Stimulated activated naive B cell treated with anti-CD40 and anti-IgM and Interleukin-4, amounts not matched to agents 10 μg/mL and 1 μg/mL and 100 μg/mL, for 72 hours (primary cell): Measurements from ENCODE around the gene SCP2.

Experiments used
- ATAC-seq, 2 donors: fragments of 150-1000 bp; cut with Tn5 transposase; replicated peaks; 2 replicates each; pipeline ENCODE4 v1.10.0; 2021; ENCODE audit warnings: moderate library complexity in 1 of 2
- DNase-seq: peaks from one replicate; pipeline ENCODE4 v3.0.0; 2021
- H3K27ac Mint-ChIP-seq: one replicate; pipeline ENCODE4 v1.8.0; 2022; ENCODE audit warnings: mild to moderate bottlenecking, mixed read lengths
- H3K27me3 Mint-ChIP-seq, 2 donors: one replicate each; pipeline ENCODE4 v1.8.0; 2022; ENCODE audit warnings: mixed read lengths in 2 of 2
- H3K36me3 Mint-ChIP-seq, 2 donors: one replicate each; pipeline ENCODE4 v1.8.0; 2022; ENCODE audit warnings: mixed read lengths in 2 of 2, mild to moderate bottlenecking in 1 of 2
- H3K4me1 Mint-ChIP-seq, 2 donors: one replicate each; pipeline ENCODE4 v1.8.0; 2022; ENCODE audit warnings: mixed read lengths in 2 of 2, mild to moderate bottlenecking in 1 of 2
- H3K4me3 Mint-ChIP-seq, 2 donors: one replicate each; pipeline ENCODE4 v1.8.0; 2022; ENCODE audit warnings: mild to moderate bottlenecking in 2 of 2, mixed read lengths in 2 of 2, moderate library complexity in 1 of 2
- H3K9me3 Mint-ChIP-seq, 2 donors: one replicate each; pipeline ENCODE4 v1.8.0; 2022; ENCODE audit warnings: mixed read lengths in 2 of 2, mild to moderate bottlenecking in 1 of 2

The SCP2 gene

DNA sequence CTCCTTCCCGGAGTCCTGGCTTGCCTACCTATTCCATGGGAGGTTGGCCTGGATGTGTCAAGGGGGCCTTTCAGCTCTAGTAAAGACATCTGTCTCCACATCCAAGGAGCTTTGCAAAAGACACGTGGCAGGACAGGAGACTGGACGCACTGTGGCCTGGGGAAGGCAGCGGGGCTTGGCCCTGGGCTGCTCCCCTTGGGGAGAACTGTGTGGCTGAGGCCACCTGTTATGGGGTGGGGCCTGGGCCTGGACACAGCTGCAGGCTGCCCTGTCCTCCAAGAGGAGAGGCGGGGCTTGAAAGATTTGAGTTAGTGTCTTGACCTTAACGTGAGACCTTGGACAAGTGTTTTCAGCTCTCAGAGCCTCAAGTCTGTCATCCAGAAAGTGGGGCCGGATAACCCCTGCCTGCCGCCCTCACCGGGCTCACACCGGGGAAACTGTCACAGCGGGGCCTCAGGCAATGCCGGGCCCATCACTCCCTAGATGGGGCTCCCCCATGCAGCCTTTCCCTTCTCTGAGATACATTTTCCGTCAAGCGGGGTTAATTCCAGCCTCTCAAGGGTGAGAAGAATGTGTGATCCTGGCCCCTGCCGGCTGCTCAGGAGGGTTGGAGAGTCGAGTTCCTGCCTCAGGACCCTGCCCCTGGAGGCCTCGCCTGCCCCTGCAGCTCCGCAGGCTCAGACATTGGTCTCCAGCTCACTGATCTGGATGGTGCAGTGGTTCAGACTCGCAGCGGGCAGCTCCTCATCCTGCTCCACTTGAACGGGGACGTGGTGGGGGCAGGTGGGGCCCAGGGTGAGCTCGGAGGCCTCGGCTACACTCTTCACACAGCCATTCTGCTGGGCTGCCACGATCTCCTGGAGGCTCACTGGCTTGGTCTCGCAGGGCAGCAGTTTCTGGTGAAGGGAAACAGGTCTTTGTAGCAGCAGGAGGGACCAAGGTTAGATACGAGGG is 160.5 kb downstream of the SCP2 start:
- H3K4me1 Mint-ChIP-seq: no peaks in the 10 kb centered on the region
- no peak overlapping the region for H3K4me3 Mint-ChIP-seq
- DNase-seq: no peak
- ATAC-seq: no peak
- H3K36me3 Mint-ChIP-seq: no peaks in the 10 kb centered on the region
- H3K27me3 Mint-ChIP-seq: no peaks in the 10 kb centered on the region
- no peak overlapping the region for H3K27ac Mint-ChIP-seq
- no peaks in the 10 kb centered on the region for H3K9me3 Mint-ChIP-seq

DNA sequence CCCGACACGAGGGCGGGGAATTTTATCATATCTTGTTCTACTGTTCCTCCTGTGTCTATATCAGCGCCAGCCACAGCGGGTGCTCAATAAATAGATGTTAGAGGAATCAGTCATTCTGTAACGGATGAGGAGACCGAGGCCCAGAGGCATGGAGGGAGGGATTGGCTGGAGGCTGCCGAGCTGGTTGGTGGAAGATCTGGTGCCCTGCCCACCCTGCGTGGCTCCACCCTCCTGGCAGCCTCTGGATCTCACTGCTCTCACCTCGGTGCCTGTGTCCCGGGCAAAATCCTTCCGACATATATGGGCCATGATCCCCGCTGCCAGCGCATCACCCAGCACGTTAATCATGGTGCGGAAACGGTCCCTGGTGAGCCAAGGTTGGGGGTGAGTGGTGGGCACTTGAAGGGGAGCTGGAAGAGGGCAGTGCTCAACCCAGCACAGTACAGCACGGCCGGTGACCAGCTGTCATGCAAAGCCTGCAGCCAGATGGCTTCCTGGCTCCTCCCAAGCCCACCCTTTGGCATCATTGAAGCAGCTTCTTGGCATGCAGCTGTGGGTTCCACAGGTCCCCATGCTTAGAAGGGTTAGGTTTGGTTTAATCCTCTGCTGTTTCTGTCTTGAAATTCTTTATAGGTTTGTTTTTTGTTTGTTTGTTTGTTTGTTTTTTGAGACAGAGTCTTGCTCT is 161.7 kb downstream of the SCP2 start:
- H3K4me3 Mint-ChIP-seq: no peak overlapping the region

DNA sequence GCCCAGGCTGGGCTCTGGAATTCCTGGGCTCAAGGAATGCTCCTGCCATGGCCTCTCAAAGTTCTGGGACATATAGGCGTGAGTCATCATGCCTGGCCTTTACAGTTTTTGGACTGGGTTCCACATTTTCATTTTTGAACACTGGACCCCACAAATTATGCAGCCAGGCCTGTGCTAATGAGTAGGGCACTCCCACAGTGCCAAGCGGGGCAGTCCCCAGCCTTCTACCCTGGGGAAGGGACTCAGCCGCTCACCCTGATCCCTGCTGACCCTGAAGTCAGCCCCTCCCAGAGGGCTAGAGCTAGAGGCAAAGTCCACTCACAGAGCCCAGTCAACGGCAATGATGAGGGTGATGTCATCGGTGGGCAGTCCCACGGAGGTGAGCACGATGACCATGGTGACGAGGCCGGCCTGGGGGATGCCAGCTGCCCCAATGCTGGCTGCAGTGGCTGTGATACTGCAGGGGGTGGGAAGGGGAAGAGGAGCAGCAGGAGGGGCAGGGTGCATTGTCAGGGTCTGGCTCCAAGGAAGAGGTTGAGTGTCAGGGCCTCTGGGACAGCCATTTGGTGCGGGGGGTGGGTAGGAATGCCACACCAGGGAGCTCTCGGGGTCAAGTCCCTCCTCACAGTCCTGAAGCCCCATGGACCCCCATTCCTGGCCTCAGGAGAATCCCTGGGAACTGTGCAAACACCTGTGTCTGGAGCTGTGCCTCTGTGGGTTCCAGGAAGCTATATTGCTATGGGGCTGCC is 162.6 kb downstream of the SCP2 start:
- DNase-seq (no peak), ATAC-seq (no peak)
- Mint-ChIP-seq H3K36me3 (no peaks in the 10 kb centered on the region), H3K27me3 (no peaks in the 10 kb centered on the region), H3K9me3 (no peaks in the 10 kb centered on the region), H3K4me3 (no peak overlapping the region), H3K4me1 (no peaks in the 10 kb centered on the region), H3K27ac (no peak overlapping the region)

More for the DNA sequence above, 161.7 kb downstream of the SCP2 start:
- DNase-seq (no peak), ATAC-seq (no peak)
- H3K4me1 Mint-ChIP-seq: no peaks in the 10 kb centered on the region
- H3K9me3 Mint-ChIP-seq: no peaks in the 10 kb centered on the region
- H3K36me3 Mint-ChIP-seq: no peaks in the 10 kb centered on the region
- no peaks in the 10 kb centered on the region for H3K27me3 Mint-ChIP-seq
- H3K27ac Mint-ChIP-seq: no peak overlapping the region

DNA sequence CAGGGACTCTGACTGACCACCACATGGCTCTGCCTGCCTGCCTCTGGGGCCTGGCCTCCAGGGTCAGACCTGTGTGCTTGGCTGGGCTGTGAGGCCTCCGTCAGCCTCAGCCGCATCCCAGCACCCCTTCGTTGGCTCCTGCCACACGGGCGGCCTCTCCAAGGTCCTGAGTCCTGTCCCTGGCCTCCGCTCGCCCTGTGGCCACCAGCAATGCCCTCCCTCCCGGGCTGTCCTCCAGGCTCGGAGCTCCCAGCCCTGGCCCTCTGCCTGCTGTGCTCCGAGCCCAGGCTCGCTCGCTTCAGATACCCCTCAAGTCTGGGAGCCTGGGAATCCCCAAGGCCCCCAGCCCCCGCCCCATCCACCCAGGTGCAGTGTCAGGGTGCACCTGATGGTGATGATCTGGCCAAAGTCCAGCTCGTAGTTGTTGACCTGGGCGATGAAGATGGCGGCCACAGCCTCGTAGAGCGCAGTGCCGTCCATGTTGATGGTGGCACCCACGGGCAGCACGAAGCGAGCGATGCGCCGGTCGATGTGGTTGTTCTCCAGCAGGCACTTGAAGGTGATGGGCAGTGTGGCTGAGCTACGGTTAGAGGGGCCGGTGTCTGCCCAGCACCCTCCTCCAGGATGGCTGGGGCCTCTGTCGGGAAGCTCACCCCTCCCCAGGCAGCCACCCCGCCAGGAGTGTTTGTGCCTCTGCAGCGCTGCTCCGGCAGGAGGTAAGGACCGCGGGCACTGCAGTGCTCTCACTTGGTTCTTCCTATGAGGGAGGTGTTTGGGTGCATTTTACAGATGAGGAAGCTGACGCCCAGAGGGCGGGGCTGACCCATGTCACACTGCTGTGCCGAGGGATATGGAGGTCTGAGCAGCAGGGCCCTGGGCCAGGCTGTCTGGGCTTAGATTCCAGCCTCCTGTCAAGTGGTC is 163.4 kb downstream of the SCP2 start:
- no peak overlapping the region for H3K4me3 Mint-ChIP-seq
- no peaks in the 10 kb centered on the region for H3K27me3 Mint-ChIP-seq
- ATAC-seq (no peak), DNase-seq (no peak)
- H3K36me3 Mint-ChIP-seq: no peaks in the 10 kb centered on the region
- H3K9me3 Mint-ChIP-seq: no peaks in the 10 kb centered on the region
- H3K4me1 Mint-ChIP-seq: no peaks in the 10 kb centered on the region
- H3K27ac Mint-ChIP-seq: no peak overlapping the region

DNA sequence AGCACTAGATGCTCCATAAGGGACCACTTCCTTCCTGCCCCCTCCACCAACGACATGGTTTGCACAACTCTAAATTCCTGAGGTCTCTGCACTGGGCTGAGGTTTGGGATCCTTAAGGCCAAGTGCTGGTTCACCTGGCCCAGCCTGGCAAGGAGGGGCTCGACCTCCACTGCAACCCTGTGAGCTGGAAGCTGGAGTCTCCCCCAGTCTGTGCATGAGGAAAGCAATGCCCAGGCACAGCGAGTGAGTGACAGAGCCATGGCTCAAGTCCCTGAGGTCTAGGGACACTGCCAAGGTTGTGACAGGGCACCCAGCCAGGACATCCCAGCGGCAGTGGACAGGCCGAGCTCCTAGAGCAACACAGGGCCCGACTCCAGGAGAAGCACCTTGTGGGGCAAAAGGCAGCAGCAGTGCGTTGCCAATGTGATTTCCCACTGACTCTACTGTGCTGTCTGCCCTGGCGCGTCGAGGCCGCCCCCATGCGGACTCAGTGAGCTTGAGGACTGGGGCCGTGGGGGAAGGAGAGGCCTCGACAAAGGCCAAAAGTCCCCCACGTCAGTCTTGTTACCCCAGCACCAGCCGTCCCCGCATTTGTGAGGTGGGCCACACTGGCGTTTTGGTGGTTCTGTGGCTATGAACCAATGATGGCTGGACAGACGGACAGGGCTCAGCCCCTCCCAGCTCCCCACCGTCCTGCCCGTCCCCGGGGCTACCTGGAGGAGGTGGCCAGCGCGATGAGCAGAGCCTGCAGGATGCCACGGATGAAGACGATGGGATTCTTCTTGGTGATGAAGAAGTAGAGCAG is 165.0 kb downstream of the SCP2 start:
- Mint-ChIP-seq H3K4me1 (no peaks in the 10 kb centered on the region), H3K9me3 (no peaks in the 10 kb centered on the region), H3K4me3 (no peak overlapping the region), H3K27me3 (no peaks in the 10 kb centered on the region), H3K36me3 (no peaks in the 10 kb centered on the region), H3K27ac (no peak overlapping the region)
- ATAC-seq: no peak
- no peak for DNase-seq

DNA sequence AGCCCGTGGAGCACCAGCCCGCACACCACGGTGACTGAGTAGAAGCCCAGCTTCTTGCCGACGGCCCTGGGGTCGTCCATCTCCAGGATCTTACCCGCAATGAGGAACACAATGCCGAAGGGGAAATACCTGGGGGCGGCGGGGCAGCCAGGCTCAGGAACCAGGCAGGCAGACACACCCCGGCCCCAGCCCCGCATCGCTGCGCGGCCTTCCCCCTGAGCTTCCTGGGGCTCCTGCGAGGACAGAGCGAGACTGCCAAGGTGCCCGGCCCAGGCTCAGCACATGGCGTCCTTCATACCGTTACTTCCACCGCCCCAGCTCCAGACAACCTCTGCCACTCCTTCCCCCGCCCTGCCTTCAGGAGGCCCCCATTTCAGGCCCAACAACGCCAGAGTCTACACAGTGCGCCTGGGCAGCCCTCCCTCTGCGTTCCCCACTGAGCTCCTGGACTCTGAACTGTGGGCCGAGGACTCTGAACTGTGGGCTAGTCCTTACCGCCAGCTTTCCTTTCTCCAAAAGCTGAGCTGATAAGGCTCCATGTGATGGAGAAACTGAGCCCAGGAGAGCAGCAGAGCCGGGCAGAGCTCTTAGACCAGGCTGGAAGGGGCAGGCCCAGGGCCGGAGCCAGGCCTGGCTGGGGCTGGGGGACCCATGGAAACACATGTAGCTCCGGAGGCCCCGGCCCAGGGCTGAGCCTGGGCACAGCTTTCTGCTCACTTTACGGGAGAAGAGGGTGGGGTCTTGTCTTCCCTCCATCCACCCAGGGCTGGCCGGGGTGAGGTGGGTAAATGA is 165.8 kb downstream of the SCP2 start:
- no peak overlapping the region for H3K27ac Mint-ChIP-seq
- no peak for DNase-seq
- no peak overlapping the region for H3K4me3 Mint-ChIP-seq
- ATAC-seq: no peak
- no peaks in the 10 kb centered on the region for H3K27me3 Mint-ChIP-seq
- no peaks in the 10 kb centered on the region for H3K9me3 Mint-ChIP-seq
- H3K36me3 Mint-ChIP-seq: no peaks in the 10 kb centered on the region
- H3K4me1 Mint-ChIP-seq: no peaks in the 10 kb centered on the region

DNA sequence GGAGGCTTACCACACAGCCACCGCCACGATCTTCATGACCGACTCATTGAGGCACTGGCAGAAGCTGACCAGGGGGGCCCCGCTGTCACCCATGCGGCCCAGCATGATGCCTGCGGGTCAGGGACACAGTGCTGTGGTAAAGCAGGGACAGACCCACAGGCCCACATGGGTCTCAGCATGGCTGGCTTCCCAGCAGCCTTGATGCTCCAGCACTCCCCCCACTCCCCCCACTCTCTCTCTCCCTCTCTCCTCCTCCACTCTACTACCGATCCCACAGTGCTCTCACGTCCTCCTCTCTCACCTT is 166.3 kb downstream of the SCP2 start:
- Mint-ChIP-seq H3K36me3 (no peaks in the 10 kb centered on the region), H3K27ac (no peak overlapping the region), H3K27me3 (no peaks in the 10 kb centered on the region), H3K9me3 (no peaks in the 10 kb centered on the region), H3K4me1 (no peaks in the 10 kb centered on the region), H3K4me3 (no peak overlapping the region)
- no peak for DNase-seq
- ATAC-seq: no peak

DNA sequence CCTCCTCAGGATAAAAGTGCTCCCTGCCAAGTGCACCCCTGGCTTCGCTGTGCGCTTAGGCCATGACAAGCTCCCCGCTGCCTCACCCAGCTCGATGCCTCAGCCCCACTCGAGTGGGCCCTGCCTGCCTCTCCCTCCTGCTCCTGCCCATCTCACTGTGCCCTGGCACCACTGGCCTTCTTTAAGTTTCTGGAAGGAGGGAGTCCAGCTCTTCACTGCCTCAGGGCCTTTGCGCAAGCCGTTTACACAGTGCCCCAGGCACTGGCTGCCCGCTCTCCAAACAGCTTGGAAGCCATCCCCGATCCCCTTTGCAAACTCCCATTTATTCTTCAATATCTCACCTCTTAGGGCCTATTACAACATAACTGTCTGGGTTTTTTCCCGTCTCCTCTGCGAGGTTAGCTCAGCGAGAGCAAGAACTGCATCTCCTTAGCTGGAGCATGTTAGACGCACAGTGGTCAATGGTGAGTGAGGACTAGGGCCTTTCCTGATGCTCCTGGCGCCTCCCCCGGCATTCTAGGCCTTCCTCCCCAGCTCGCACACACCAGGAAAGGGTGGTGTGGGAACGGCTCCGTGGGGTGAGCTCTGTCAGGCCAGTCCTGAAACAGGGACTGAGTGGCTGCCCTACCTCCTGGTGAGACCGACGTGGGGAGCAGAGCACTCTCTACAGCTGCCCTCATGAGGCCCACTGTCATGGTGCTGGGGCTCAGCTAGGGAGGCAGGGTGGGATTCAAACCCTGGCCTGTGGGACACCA is 166.9 kb downstream of the SCP2 start:
- ATAC-seq: no peak
- Mint-ChIP-seq H3K4me3 (no peak overlapping the region), H3K4me1 (no peaks in the 10 kb centered on the region), H3K27me3 (no peaks in the 10 kb centered on the region), H3K9me3 (no peaks in the 10 kb centered on the region), H3K27ac (no peak overlapping the region), H3K36me3 (no peaks in the 10 kb centered on the region)
- no peak for DNase-seq

DNA sequence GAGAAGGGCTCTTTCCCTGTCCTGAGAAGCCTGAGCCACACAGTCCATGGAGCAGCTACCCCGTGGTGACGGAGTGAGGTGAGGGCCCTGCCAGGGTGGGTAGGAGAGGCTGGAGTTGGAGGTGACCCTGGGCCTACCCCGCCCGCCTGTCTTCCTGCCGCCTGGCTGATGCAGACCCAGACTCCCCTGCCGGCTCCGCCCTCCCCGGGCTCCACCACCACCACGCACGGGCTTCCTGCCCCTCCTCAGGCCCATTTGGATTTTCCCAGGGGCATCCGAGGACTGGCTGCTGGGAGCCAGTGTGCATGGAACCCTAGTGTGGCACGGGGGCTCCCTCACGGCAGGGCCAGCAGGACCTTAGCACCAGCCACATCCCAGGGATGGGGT is 167.4 kb downstream of the SCP2 start:
- Mint-ChIP-seq H3K4me1 (no peaks in the 10 kb centered on the region), H3K27ac (no peak overlapping the region), H3K9me3 (no peaks in the 10 kb centered on the region), H3K27me3 (no peaks in the 10 kb centered on the region), H3K4me3 (no peak overlapping the region), H3K36me3 (no peaks in the 10 kb centered on the region)
- DNase-seq (no peak), ATAC-seq (no peak)
